SK-N-DZ (cell line): ENCODE results near the gene WWP2.

Source experiments
- DNase-seq: peaks from one replicate; pipeline ENCODE4 v3.0.0-alpha.2; 2015; ENCODE audit warnings: low spot score

The WWP2 gene

DNA sequence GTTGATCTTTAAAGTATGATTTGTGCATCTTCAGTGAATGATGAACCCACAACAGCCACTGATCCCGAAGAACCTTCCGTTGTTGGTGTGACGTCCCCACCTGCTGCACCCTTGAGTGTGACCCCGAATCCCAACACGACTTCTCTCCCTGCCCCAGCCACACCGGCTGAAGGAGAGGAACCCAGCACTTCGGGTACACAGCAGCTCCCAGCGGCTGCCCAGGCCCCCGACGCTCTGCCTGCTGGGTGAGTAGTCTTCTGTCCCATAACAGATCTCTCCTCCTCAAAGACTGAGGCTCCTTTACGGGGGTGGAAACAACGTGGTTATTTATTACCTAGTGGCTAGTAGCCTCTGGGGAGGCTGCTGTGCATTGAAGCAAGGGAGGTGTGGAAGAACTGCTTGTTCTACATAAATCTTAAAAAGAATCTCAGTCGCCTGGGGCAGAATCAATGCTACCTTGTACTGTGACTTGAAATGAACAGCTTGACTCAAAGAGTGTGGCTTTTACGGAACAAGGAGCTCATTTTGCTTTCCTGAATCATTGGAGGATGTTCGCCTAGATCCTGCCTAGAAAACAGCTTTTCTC is 126.0 kb downstream of the WWP2 start:
- no peak for DNase-seq

DNA sequence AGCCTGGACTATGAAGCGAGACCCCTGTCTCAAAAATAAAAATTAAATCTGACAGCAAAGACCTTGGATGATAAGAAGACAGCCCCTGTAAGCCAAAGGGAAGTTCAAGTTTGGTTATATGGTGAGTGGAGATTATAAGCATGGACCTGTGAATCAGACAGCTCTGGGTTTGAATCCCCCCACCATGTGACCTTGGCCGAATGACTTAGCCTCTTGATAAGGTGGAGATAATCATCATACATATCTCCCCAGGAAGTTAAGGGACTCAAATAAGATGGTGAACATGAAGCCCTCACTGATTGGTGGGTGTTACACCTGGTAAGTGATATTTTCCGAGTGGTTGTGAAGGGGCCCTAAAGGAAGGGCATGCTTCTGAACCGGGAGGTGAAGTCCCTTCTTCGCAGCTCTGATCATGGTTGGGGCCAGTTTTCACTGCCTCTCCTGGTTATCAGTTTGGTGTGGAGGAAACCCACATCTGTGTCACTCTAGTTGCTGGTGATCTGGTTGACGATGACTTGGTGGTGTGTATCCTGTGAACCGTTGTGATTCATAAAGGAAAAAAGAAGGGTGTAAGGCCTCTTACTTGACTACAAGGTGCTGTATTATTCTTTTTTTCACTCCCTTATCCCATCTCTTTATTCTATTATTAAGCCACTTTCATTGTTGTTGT is 127.3 kb downstream of the WWP2 start:
- no peak for DNase-seq

DNA sequence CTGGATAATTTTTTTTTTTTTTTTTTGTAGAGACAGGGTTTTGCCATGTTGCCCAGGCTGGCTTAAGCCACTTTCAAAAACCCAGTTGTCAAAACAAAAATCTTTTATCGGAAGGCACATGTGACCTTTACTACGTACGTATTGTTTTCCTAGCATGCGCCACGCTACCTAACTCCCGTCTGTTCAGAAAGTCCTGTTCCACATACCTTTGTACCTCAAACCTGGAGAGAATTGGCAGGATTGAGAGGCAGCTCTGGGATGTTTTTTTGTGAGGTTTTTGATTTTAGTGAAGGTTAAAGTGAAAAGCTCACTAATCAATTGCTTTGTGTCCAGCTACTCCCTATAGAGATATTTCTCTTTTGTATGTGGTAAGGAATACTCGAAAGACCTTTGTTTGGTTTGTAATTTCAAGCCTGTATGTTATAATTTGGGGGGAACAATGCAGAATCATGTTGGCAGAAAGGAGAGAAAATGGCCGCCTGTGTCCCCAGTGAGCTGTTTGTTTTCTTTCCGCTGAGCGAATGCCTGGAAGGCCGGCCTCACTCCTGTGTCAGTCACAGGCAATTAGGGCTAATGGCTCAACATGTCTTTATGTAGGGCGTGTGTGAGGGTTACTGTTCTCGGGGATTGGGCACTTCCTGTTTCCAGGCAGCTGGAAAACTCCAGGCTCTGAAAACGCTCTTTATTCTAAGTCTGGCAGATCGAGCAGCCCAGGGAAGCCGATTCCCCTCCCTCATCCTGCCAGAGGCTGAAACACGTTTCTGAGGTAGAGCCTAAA is 128.2 kb downstream of the WWP2 start:
- peak; percentile 96 for DNase-seq

DNA sequence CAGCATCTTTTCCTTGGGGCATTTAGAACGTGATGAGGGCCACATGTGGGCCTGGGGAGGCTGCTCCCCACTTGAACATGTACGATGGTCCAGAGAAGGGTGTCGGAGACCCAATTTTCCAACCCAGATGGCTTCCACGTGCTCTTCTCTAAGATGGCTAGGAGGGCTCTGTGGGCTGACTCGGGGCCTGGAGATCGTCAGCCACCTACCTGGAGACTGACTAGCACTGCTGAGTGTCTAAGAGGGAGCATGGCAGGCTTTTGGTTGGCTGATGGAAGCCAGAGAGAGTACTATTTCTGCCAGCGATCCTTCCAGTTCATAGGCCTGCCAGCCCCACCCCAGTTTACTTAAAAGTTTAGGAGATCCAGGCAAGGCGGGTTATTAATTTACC is 128.8 kb downstream of the WWP2 start:
- DNase-seq, result peak; percentile 93

DNA sequence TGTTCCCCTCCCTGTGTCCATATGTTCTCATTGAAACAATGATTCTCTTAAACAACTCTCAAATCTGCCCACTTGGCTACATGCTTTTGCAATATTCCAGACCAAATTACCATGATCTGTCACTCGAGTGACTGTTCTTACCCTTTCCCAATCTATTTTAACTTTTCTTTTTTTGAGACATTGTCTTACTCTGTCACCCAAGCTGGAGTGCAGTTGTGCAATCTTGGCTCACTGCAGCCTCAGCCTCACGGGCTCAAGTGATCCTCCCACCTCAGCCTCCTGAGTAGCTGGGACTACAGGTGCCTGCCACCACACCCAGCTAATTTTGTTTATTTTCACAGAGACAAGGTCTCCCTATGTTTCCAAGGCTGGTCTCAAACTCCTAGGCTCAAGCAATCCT is 130.2 kb downstream of the WWP2 start:
- DNase-seq, result no peak

DNA sequence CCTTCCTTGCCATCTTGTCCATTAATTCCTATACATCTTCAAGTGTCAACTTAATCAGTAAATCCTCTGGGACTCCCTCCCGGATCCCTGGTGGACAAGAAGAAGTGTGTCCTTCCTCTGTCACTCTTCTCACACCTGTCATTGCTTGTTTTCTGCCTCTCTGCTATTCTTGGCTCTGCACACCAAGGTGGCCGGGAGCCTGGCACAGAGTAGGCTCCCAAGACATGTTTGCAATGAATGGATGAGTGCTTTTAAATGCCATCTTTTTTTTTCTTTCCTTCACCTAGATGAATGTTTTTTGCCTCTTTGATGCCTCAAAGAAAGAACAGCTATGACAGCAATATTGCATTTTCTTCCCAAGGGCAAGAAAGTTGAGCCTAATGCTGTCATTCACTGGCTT is 131.0 kb downstream of the WWP2 start:
- DNase-seq, result peak; percentile 8

DNA sequence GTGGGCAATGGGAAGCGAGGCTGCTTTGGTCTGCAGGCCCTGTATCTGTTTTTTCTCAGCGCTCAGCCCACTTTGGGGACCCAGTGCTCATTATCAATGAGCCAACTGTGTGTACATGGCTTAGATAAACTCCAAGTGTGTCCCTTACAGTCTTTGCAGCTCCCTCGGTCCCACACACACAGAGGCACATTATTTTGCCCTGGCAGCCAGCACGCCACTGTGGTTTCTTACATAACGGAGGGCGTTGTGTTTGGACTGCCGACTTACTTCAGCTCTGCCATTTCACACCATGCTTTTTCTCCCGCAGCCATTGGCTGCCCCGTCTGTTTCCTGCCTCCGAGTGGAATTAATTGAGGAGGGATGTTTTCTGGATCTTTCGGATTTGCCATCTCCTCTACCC is 132.5 kb downstream of the WWP2 start:
- no peak for DNase-seq

DNA sequence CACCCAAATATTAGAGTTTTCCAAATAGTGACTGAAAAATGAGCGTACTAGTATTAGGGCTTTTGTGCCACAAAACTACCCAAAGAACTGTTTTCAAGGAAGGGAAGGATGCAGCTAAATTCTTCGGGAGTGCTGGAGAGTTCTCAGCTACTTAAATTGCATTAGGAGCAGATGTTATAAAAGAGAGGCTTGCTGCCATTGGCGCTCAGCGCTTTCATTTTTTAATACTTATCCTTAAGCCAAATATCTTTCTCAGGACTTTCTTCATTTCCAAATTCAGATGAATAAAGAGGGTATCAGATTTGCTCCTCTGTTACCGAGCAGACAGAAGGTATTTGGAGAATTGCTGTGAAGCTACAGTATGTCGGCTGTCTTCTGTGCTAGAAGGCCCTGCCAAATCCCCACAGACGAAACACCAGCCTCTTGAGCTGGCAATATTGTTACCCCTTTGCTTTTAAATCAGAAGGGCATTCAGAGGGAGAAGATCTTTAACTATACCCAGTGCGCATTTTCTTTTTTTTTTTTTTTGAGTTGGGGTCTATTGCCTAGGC is 141.8 kb downstream of the WWP2 start:
- no peak for DNase-seq

DNA sequence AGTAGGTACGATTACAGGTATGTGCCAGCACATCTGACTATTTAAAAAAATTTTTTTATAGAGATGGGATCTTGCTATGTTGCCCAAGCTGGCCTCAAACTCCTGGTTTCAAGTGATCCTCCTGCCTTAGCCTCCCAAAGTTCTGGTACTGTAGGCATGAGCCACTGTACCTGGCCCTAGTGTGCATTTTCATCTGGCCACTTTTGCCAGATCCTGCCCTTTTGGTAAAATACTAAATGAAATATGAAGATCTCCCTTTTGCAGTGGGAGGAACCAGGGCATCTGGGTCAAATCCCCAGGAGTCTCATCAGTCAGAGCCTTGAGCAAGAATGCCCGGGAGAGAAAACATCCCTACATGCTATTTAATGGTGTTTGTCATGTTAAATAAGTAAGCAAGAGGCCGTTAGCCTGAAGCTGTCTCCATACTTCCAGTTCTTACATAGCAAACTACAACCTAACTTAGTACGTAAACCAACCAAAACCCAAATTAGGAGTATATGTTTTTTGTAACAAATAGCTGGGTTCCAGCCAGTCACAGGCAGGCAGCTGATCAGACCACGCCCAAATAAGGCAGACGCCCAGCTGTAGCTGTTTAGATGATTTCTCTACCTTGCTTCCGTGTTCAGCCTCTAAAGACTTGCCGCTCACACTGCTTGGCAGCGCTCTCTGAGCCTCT is 142.5 kb downstream of the WWP2 start:
- no peak for DNase-seq

DNA sequence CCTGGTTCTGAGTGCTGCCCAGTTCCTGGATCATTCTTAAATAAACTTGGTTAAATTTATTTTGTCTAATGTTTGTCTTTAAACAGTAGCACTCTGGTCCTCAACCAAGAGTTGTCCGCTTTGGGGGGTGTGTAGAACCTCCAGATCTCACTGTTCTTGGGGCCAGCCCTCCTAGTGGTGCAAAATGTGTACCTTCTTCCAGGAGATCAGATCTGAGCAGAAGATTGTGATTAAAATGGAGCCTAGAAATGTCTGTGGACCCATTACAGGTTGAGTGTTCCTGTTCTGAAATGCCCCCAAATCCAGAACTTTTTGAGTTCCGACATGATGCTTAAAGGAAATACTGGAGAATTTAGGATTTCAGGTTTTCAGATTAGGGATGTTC is 143.0 kb downstream of the WWP2 start:
- DNase-seq, result no peak

DNA sequence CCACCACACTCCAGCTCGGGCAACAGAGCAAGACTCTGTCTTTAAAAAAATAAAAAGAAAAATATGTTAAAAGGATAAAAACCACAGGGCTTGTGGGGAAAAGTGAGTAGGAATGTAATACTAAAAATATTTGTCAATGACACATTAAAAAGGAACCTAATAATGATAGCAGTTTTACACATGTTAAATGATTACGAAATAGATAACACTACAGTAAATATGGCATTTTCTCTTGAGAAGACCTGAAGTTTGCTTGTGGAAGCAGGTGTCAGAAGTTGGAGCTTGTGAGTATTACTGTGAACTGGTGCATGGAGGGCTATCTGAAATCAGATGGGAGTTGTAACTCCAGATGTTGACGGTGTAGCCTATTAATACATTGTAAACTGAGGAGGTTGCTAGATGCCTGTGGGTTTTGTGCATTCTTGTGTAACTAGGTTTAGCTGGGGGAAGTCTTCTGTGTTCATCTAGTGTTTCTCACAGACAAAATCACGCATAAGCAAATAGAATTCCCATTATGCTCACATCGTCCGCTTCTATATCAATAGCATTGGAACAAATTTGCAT is 144.8 kb downstream of the WWP2 start:
- DNase-seq, result no peak

DNA sequence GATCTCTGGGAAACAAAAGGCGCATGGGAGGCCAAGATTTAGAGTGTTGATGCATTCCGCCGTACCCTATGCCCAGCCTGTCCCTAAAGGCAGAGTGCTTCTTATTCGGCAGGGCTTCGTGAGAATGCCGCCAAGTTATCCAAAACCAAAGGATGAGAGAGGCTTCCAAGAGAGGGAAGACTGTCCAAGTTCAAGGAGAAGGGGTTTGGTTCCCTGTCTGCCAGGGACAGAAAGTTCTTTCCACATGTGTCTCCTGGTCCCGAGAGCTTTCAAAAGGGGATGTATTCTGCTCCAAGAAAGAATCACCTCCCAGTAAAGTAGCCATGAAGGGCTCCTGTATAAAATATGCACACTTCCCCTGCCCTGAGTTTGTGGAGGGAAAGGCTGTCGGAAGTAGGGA is 146.9 kb downstream of the WWP2 start:
- DNase-seq, result no peak

DNA sequence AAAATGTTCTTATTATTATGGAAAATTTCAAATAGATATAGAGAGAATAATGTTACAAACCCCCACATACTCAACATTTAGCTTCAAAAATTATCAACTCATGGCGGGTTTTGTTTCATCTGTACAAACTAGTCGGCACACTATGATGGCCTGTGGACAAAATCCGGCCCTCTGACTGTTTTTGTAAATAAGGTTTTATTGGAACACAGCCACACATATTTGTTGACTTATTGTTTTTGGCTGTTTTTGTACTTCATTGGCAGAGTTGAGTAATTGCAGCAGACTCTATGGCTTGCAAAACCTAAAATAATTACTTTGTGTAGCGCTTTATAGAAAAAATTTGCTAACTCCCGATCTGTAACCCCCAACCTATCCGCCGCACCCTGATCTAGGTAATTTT is 147.6 kb downstream of the WWP2 start:
- DNase-seq, result no peak

DNA sequence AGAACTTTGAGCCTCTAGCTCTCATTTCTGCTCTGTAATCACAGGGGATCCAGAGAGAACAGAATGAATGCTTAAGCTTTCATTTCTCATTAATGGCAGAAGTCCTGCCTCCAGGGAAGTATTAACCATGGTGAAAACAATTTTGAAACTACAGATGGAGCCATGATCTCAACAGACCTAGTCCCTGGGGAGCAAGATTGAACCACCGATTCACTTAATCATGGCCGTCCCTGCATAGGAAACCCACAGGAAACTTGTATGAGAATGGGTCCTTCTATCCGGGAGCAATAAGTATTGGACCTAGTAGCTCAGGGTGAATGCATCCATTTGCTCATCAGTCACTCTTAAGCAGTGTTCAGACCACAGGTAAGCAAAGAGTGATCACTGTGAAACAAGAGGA is 148.8 kb downstream of the WWP2 start:
- DNase-seq, result no peak

DNA sequence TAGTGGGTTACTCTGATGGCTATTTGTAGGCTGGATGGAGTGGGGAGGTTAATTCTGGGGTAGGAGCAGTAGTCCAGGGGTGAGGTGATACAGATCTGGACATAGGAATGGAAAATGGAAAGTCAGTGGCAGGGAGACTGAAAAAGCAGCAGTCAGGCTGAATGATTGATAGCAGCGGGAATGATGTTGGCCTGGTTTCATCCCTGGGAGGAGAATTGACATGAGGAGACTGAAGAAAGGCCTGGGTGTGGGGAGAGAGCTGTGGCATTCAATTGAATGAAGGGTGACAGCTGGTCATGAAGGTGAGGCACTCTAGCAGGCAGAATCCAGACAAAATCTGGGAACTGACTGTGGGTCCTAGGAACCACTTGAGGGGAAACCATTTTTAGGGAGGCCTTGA is 154.3 kb downstream of the WWP2 start:
- no peak for DNase-seq

DNA sequence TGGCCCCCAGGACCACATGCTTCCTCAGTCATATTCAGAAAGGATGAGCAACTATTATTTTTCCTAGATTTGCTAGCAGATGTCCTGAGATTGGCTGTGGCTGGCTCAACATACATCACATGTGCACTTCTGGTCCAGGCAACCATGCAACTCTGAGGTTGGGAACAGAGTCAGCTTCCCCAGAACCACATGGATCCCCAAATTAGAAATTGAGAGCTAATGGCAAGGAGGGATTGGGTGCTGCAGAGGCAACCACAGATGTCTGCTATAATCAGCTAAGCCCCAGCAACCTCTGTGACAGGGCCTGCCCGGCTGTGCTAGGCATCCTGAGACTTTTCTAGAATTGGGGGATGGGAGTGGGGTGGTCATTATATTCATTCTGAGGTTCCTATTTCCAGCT is 155.2 kb downstream of the WWP2 start:
- DNase-seq, result no peak

DNA sequence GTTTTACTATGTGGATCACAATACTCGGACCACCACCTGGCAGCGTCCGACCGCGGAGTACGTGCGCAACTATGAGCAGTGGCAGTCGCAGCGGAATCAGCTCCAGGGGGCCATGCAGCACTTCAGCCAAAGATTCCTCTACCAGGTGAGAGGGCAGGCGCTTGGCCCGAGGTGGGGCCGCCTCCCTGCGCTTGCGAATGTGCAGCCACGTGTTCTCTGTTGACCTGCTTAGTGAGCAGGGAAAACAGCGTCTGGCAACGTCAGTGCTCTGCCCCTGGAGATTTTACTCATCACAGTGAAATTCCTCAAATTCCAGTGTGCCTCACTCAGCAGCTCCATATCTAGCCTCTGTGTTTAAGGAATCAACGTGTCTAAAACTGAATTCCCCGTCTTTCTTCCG is 155.6 kb downstream of the WWP2 start:
- no peak for DNase-seq

DNA sequence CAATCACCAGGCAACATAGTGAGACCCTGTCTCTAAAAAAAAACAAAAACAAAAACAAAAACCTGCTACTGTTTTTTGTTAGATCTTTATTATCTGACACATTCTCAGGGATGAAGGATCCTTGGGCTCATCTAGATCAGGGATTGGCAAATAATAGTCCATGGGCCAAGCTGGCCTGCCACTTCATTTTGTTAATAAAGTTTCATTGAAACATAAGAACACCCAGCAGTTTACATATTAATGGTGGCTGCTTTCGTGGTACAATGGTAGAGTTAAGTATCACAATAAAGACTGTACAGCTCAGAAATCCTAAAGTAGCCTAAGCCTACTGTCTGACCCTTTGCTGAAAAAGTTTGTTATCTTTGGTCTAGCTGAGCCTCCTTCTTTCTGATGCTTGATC is 156.1 kb downstream of the WWP2 start:
- DNase-seq, result no peak

DNA sequence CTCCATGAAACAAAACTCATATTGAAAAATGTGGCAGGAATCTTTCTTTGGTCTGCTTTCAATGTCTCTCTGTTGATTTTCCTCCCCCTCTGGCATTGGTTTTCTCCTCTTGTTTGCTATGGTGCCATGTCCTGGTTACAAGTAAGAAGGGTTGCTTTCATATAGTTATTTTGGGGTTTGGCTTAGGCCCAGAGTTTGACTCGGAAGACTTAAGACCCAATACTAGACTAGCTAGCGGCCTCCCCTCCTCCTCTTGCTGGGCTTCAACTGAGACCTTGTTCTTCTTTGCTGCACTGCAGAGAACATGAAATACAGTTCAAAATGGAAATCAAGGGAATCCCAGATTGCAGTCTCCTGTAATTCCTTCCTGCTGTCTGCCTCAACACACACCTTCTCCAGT is 159.0 kb downstream of the WWP2 start:
- DNase-seq, result no peak

DNA sequence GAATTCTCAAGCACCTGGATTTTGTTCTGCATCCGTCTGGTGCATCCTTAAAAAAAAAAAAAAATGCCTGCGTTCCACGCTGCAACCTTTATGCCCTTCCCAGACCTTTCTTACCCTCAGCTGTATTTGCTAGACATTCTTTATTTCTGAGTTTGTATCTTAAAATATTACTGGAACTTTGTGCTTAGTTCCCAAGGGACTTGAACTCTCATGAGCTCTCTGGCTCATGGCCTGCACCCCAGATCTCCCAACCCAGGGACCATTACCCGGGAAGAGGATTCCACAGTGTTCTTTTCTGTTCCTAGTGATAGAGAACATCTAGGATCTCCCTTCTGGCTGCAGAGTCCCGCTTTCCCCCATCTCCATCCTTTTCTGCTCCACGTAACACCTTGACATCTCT is 160.1 kb downstream of the WWP2 start:
- no peak for DNase-seq

DNA sequence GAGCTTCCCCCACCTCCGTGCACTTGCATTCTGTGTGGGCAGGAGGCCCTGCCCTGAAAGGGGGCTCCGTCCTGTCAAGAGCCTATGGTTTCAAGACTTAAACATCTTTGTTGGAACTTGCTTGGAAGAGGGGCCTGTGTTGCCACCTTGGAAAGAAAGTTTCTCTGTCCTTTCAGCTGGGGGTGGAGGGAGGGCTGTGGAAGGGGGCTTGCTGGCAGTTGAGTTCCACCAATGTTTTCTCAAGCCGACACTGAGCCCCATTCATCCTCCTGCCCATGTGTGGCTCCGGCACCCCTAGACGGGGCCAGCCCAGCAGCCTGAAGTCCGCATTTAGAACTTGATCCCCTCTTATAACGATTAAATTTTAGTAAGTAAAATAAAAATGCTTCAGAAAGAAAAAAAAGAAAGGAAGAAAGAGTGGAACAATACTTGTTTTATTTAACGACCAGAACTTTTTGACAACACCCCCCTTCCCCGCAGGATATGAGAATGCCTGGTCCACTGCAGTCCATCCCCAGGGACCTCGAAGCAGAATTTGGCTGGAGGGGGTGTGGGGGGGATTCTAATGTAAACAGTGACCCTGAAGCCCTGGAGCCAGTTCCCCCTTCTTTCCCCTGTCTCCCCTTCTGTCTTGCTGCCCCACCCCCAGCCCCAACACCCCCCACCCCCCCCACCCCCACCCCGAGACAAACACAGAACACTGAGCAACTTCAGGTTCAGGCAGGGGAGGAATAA is 162.1 kb downstream of the WWP2 start:
- no peak for DNase-seq
